CD4-positive, alpha-beta T cell treated with Interferon alpha-2 for 1 hour (primary cell): ENCODE measurements around the gene FOXP1.
A peak's percentile ranks its signal among the peaks of the same experiment; 100 is the strongest.

Source experiments
- DNase-seq, 2 donors: peaks; one replicate each; pipeline ENCODE4 v3.0.0-alpha.2; 2020 to 2022

Gene FOXP1

DNA sequence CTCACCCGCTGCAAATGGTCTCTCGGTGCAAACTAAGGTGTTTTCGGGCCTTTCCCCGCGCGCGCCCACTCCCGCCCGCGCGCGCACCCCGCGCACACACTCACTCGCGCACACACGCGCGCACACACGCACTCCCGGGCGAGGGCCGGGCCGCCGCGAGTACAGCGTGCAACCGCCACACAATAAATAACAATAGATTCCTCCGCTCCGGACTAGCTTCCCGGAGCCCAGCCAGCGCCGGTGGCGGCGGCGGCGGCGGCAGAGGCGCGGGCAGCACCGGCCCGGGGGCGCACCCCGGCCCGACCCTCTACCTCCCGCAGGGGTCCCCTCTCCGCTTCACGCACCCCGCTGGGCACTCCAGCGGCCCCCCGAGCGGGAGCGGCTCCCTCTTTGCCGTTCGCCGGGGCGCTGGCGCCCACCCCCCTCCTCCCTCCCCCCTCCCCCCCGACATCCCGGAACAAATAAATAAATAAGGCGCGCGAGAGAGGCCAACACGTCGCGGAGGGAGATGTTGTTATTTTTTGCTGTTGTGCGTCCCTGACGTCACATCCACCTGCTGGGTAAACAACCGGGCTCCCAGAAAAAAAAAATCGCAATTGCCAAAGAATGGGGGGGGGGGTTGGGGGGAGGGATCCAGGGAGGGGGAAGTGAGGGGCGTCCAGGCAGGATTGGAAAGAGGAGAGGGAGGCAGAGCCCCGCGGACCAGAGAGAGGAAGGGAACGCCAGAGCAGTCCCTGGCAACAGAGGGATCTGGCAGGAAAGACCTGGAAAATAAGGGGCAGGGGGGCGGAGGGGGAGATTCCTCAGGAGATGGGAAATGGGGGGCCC, at the start of gene FOXP1:
Gene FOXP1 (minus strand): TSS at position 163 of the 828 bp plus-strand sequence. CDS start 385,347 bp downstream, outside the sequence.
- peak; percentile 79 to 81 for DNase-seq

DNA sequence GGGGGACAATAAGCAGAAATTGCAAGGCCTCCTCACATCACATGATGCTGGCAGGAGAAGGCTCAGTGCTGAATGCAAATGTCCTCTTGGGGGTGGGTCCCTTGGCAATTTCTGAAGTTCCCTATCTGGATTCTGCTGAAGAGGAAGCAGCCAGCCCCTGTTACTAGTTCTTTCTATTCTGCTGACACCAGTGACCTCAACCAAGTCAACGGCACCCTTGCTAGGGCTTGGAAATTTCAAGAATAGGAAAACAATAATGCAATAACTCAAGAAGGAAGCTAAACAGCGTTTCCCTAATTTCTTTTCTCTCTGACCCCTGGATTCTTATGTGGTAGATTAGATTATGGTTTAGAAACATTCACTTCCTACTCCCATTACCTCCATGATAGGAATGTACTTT, 46.2 kb upstream of the FOXP1 start:
- peak in 1 of 2 donors; percentile 34 for DNase-seq

DNA sequence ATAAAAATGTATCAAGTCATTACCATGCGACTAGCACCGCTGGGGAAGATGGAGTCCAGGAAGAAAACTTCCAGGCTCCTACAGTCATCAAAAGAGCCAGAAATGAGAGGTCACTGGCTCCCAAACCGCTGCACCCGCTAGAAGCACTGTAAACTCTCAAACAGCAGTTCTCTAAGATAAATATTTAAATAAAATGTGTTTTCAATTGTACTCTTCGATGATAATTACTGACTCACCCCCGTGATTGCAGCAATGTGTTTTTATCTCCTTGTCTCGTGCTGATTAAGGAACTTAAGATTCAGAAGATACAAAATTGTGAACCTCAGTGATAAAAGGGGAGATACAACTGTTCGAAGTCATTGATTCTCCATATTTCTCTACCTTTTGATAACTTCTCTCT, 45.8 kb upstream of the FOXP1 start:
- DNase-seq: no peak

DNA sequence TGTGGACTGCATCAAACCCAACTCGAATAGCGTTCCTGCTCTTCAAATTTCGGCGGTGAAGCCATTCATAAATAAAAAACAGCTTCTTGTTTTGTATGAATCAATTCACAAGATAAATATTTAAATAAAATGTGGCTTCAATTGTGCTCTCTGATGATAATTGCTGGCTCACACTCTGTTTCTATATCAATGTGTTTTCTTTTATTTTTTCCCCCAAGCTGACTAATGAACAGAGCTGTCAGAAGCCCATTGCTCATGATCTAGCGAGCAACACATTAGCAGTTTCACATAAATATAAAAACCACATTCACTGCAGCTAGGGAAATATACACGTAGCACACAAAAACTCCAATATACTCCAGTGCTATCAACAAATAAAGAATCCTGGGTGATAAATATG, 45.0 kb upstream of the FOXP1 start:
- no peak for DNase-seq

DNA sequence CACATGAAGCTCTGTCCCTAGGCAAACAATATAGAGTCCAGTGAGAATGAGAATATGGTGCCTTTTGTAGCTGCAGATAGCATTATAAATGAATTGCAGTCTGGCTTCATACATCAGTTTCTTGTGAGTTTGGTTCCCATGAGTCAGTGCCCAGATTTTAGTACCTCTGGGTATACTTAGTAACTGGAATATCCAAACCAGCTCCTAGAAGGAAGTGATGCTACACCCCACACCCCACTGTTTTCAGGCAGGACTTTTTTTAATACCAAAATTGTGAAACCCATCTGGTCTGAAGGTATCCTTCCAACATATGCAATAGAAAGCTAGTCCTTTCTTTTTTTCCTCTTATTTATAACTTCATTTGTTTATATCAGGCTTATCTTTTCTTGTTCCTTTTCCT, 42.1 kb upstream of the FOXP1 start:
- DNase-seq: no peak

DNA sequence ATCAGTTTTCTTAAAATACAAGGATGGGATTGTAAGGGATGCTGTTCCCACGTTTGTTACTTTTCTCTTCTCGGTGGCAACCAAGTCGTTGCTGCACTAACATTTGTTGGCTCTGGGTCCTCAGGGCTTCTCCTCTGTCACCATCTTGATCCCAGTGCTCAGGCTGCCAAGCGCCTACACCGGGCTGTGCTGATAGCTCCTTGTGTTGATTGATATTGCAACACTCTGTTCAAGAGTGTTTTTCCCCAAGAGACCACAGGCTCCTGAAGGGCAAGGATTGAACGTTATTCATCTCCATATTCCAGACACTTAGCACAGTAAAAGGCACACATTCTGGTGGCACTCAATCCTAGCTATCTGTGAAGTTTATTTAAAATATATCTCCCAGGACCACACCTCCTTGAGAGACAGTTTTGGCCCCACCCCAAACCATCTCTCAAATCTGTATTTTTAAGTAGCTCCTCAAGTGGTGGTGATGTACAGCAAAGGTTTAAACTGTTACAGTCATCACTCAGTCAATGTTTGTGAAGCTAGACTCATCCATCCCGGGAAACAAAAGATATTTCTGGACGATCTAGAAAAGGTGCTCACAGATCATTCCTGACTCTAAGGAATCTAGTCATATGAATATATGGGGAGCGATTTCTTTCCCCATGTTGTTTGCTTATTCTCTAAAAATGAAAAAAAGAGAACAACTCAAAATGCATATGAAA, 38.5 kb upstream of the FOXP1 start:
- DNase-seq: no peak

DNA sequence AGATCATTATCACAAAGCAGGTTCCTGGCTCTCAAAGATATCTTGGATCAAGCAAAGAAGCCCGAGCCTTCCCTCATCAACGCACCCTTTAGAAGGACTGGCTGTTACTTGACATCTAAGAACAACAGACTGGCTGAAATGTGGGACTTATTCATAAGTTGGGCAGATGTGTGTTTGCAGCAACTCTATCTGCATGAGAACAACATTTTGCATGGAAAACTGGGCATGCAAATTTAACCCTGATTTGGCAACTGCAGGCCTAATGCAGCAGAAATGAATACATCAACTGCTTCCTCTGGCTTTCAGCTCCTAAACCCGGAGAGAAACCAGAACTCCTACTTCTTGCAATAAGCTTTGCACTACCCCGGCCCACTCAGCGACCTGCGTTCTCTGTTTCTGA, 35.0 kb upstream of the FOXP1 start:
- DNase-seq: no peak

DNA sequence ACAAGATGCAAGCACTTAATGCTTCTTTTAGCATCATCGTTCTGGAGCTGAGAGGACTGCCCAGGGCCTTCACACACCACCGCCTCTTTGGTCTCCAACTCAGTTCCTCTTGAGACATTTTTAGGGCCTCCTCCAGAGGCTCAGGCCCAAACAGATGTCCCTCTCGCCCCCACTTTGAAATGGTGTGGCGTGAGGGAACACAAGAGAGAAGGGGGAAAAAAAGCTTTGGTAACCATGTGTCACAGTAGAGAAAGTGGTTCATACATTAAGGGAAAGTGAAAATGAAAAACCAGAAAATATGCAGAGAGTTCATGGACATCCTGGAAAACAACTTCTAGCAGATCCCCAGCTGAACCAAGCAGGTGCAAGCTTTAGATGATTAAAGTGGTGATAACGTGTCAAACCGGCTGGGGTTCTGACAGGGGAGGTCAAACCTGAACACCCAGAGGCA, 33.1 kb upstream of the FOXP1 start:
- DNase-seq: no peak

DNA sequence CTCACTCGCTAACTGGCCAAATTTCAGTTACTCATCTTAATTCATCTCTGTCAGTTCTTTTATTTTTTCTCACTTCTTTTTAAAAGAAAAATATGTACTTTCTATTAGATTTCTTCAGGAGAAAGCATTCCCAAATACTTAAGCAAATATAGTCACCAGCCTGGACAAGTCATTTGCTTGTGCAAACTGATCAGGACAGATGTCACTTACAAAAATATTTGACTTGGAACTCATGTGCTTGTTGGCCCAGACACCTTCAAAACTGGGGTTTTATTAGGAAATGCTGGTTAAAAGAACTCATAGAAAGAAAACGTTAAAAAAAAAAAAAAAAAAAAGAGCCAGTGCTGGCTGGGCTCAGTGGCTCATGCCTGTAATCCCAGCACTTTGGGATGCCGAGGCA, 31.3 kb upstream of the FOXP1 start:
- no peak for DNase-seq

DNA sequence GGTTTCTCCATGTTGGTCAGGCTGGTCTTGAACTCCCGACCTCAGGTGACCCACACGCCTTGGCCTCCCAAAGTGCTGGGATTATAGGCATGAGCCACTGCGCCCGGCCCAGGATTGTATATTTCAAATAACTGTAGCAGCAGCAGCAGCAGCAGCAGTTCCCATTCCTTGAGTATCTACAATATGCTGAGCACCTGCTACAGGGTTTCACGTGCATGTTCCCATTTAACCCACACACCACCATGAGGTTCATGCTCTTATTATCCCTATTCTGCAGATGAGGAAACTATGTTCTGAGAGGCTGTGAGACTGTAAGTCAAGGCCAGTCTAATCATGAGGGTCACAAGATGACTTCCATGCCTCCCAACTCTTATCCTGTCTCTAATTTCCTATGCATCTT, 30.9 kb upstream of the FOXP1 start:
- no peak for DNase-seq

DNA sequence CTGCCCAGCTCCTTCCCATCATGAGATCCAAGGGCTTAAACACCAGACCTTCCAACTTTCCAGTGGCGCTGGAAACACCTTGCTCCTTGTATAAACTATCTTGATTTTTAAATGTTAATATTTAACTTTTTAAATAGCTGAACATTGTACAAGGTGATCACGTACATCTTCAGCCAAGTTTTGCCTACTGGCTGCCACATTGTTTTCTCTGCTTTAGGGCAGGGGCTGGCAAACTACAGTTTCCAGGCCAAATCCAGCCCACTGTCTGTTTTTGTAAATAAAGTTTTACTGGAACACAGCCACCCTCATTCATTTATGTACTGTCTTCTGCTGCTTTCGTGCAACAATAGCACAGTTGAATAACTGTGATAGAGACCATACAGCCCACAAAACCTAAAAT, 27.6 kb upstream of the FOXP1 start:
- no peak for DNase-seq

DNA sequence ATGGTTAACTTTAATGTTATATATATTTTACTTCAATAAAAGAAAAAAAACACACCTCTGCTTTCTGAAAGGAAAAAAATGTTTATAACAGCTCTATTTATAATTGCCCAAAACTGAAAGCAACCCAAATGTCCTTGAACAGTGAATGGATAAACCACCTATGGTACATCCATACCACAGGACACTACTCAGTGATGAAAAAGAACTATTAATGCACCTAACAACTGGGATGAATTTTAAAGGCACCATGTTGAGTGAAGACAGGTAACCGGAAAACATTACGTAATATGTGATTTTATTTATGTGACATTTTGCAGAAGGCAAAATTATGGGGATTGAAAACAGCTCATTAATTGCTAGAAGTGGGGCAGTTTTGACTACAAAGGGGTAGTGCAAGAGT, 23.8 kb upstream of the FOXP1 start:
- no peak for DNase-seq

DNA sequence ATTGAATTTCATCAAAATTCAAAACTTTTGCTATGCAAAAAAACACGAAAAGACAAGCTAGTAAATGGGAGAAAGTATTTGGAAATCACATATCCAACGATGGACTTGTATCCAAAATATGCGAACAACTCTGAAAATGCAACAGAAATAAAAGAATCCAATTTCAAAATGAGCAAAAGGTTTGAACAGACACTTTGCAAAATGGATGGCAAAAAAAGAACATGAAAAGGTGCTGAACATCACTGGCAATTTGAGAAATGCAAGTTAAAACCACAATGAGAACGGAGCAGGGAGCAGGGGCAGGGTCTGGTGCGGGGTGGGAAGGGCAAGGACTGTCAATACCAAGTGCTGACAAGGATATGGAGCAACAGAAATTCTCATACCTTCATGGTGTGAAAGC, 23.1 kb upstream of the FOXP1 start:
- no peak for DNase-seq

DNA sequence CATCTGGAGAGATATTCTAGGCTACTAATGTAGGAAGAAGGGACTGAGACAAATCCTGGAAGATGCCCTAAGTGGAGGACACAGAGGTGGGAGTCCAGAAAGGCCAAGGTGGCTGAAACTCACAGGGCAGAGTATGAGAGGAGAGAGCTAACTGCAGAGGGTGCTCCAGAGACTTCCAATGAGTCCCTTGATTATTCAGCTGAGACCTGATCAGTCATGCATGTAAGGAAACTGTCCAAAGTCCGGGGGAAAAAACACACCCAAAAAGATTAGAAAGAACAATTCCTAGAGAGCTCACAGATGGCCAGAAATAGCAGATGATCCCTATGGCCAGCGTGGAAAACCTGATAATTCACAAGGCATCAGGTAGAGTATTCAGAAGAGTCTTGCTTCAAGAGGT, 18.7 kb upstream of the FOXP1 start:
- DNase-seq: no peak

DNA sequence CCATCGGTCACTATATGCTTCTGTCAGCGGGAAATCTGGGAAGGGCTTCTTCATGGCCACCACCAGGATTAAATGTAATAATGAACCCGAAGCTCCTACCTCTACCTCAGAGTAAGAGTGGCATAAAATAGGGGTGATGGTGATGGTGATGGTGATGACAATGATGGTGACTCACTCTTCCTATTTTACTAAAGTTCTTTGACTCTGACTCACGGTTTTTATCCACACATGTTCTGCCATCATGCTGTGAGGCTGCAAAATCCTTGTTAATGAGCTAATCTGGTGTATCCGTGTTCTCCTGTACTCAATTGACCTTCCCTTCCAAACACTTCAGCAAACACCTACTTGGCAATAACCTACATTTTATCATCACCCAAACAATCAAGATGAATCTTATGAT, 18.3 kb upstream of the FOXP1 start:
- no peak for DNase-seq

DNA sequence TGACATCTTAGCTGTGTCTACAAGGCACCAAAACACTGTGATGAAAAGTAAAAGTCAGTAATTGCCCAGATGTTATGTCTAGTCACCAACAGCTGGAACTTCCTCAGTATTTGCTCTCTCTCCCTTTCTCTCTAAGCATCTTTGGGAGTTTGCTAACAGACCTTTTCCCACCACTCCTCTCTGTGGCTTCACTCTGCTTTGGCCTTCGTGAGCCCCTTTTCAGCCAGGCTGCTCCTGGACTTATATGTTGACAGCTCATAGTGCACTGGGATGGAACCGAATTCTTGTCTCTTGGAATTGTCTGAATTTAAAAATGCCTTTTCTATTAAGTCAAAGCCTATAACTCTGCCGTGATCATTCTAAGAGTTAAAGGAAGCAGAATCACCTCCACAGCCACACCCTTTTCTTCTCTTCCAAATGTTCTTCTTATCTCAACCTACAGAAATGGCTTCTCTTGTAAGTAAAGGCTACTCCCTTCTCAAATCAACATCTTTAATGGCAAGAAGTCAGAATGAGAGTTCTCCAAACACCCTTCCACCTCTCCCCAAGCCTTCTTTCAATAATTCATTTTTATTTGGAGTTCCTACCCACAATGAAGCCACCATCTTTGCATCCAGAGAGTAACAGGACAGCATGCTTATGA, 17.2 kb upstream of the FOXP1 start:
- DNase-seq: no peak

DNA sequence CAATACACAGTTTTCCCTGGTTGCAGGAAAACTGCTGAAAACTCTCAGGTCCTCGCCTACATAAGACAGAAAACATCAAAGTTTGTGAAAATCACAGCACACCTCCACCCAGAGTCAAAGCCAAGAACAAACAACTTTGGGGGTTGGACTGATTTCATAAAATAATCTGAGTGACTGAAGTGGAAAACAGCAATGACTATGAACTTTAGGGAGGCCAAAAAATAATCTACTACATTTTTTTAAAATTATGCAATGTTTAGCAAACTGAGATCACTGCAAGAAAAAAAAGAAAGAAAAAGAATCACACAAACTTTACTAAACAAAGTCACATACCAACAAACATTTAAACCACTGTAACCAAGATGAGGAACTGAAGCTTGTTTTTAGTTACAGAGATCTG, 15.9 kb upstream of the FOXP1 start:
- DNase-seq: no peak

DNA sequence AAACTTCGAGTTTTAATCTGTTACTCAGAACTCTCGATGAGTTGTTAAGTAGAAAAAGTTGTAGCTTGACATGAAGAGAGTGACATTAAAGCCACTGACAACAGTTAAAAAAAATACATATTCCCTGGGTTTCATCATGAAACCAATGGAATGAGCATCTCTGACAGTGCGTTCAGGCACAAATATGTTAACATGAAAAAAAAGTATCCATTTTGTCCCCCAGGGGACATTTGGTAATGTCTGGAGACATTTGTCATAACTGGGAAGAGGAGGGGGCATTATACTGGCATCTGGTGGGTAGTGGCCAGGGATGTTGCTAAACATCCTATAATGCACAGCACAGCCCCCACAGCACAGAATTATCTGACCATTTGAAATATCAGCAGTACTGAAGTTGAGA, 14.8 kb upstream of the FOXP1 start:
- no peak for DNase-seq

DNA sequence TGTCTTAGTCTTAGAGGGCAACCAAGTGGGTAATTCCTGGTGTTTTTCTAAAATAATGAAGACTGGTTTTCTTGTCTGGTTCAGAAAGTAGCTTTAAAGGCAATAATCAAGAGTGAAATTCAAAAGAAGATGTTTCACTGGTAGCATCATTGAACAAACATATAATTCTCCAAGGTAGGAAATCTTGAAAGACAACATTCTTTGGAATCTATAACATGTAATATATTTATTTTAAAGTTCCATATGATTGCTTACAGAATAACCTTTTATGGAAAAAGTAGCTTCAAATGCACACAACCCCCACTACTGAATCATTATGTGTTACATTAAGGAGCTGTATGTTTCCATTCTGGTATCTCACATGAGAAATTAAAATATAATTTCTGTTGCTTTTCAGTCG, 13.8 kb upstream of the FOXP1 start:
- DNase-seq: no peak

DNA sequence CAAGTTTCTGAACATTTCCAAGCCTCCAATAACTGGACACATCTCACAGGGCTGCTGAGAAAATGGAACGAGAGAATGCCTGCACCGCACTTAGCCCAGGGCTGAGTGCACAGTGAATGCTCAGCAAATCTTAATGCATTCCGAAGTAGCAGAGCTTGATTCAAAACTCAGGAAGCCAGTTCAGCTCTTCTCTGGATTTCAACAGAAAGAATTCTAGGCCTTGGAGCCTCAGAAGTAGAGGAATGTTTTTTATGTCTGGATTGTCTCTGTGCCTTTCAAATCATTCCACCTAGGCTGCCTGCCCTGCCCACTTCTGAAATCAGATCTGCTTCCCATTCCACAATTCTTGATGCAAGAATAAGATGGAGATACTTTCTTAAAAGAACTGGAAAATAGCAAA, 9.6 kb upstream of the FOXP1 start:
- DNase-seq: no peak

DNA sequence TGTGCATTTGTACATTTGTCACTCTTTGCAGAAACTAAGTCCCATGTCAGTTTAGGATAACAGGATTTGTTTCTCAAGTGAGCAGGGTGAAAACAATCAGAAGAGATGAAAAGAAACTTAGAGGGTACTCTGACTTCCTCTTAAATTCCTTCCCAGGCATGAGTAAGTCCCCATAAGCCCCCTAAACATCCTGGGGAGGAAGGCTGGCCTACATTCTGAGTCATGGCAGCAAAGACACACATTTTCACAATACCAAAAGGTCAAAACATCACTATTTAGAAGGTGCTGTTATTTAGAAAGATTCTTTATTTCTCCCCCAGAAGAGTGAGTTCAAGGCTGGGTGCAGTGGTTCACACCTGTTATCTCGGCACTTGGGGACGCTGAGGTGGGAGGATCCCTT, 7.6 kb upstream of the FOXP1 start:
- no peak for DNase-seq

DNA sequence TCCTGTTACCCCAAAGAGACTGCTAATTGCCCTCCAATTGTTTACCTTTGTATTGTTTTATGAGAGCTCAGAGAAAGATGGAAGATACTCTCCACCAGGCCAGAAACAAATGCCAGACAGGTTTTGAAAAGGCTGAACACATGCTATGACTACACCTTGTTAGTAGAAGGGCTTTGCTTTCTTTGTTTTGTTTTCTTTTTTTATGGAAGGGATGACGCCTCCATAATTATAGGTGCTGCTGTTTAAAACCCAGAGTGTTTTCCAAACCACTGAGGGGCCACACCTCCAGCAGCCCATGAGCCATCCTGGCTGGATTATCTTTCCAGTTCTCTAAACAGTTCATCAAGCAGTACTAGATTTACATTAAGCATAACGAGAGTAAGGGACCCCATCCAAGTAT, 5.6 kb upstream of the FOXP1 start:
- DNase-seq: no peak

DNA sequence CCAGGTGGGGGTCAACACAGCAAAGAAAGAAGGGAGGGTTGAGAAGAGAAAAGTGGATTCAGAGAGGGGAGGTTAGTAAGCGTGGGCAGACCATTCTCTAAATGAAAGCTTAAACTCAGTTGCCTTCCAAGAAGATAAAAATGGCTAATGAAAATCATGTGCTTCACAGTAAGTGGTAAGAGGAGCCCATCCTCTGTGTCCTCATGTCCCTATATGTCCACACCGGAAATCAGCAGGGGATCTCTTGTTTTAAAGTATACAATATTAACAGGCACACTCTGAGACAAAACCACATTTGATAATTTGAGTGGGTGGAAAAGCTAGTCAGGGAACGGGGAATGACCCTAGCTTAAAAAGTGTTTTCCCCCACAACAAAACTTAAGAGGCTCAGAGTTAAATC, 4.4 kb upstream of the FOXP1 start:
- no peak for DNase-seq

DNA sequence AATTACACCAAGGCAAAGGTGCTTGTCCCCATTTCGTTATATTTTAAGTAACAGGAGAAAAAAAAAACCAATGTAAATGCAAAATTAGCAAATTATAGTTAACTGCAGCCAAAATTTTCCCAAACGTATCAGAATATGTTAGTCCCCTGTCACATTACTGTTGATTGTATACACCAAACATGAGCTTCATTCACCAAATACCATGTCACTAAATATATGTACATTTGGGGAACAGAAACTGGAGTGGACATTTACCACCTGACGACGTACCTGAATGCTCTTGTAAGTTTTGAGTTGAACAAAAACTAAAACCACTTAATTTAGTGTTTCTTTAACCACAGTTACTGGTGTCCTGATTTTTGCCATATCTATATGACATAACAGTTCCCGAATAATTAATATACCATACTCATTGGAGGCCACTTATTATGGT, 3.3 kb upstream of the FOXP1 start:
- DNase-seq: no peak
